ENCODE results near the gene IRF1.
"Not testable (repeated sequence)": the region's sequence is repeated elsewhere in the genome, so short reads cannot be mapped to it uniquely, and the experiment has no call there.

IRF1 gene

GRCh38 chr5:132459031-132459982 lies 31.3 kb downstream of the IRF1 start:
- DNase-seq: no peak

GRCh38 chr5:132458651-132459030 lies 31.9 kb downstream of the IRF1 start:
- no peak for DNase-seq

DNA sequence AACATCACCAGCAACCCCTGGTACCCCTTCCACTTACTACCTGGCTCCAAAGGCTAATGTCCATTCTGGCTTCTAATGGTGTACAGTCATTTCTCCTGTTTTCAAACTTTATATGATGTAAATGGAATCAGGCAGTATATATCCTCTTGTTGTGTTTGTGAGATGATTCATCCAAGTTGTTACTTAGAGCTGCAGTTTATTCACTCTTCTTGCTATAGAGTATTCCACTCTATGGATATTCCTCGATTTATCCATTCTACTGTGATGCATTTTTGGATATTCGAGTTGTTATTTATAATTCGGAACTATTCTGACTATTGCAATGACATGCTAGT lies 32.4 kb downstream of the IRF1 start:
- no peak for DNase-seq

- DNase-seq: no peak
Measured at GRCh38 chr5:132457371-132458225, 33.0 kb downstream of the IRF1 start.

DNA sequence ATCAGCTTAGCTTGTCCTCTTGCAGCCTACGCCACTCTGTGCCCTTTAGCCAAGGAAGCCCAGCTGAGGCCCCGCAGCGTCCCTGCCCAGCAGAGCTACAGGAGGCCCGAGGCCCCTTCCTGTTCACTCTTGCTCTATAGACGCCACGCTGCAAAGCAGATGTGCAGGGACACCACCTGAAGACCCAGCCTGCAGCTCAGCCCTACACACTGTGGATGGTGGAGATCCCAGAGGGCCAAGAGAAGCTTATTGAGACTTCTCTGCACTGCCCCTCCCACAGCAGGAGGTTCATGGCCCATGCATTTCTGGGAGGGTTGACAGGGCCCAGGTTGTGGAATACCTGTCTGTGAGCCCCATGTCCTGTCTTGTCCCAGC lies 33.6 kb downstream of the IRF1 start:
- DNase-seq: no peak

DNA sequence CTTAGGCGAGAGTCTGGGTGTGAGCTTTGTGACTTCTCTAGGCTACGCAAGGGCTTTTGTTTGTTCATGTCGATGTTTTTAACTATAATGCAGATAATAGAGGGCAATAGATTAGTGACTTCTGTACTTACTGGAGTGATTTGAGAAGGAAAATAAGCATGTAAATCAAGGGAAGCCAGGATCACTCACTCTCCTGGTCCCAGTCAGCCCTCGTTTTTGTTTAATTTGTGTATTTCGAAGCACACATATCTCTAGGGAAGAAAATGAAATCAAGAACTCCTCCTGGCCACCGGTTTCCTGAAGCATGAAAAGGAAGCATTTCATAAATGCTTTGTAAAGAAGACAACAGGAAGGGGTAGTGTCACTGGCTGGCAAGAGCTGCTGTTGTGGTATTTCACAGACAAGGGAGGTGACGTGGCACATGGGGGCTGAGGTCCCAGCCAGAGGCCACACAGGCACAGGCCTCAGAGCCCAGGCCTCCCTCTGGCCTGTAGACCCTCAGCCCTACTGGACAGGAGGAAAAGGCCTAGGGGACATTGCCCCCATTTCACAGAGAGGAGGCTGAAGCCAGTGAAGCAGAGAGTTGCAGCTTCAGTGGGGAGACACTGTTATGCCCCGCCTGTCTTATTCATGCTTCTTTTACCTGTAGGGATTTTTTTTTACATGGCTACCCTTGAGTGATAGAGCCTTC lies 34.1 kb downstream of the IRF1 start:
- DNase-seq: peak; percentile 15

DNA sequence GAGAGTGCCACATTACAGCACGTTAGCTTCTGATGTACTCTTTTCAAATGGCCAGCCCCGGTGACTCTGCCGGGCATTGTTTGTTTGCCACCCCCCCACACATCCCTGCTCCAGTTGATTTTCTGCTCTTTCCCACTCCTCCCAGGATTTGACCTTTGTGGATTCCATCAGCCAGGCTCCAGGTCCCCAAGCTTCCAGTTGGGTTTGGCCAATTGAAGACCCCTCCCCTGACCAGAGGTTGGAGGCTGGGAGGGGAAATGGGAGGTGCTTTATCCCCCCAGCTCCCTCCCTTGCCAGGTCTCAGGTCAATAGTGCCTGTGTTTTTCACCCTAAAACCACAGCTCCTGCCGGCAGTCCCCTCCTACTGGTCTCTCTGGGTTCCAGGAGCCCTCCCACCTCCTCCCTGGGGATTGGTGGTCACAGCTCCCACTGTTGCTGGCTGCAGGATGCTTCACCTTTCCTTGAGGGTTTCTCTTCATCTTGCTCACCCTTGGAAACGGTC lies 34.9 kb downstream of the IRF1 start:
- no peak for DNase-seq

DNA sequence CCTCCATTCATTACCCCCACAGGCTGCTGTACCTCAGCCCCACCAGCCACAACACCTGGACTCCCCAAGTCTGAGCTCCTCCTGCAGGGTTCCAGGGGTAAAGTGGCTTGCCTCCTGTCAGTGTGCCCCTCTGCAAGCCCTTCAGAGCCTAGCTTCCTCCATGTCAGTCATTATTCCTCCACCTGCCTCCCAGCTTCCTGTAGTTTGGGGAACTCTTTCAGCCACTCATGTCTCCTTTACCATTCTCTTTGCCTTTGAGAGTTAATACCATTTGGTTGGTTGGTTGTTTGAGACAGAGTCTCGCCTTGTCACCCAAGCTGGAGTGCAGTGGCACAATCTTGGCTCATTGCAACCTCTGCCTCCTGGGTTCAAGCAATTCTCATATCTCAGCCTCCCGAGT lies 36.2 kb downstream of the IRF1 start:
- no peak for DNase-seq

DNA sequence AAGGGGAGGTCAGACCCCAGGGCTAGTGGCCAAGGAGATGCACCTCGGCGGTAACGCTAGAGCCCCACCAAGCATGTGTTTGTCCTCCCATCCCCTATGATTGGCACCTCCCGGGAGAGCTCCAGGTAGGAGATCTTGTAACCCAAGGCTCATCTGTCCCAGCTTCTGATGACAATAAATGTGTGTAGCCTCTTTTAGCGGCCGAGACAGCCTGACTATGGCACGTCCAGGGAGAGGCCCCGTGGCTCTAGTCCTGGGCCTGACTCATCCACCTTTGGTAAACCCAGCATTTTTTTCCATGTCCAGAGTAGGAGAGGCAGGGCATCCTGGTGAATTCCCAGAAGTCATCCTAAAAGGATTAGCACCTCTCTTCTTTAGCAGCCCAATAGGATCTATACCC lies 39.2 kb downstream of the IRF1 start:
- DNase-seq: no peak

DNA sequence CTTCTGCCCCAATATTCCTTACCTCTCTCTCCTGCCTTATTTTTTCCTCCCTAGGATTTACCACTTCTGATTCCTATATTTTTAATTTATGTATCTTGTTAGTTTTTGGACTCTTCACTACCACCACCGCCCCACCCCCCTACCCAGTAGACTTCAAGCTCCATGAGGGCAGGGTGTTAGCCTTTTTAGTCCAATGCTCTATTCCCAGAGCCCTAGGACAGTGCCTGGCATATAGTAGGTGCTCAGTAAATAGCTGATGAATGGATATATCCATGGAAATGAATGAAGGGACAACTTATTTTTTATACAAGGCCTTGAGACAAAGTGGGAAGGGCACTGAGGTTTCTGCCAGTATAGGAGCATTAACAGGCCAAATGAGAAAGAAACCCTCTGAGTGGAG lies 41.5 kb downstream of the IRF1 start:
- DNase-seq: no peak

GRCh38 chr5:132447196-132447595 lies 43.4 kb downstream of the IRF1 start:
- DNase-seq: no peak

DNA sequence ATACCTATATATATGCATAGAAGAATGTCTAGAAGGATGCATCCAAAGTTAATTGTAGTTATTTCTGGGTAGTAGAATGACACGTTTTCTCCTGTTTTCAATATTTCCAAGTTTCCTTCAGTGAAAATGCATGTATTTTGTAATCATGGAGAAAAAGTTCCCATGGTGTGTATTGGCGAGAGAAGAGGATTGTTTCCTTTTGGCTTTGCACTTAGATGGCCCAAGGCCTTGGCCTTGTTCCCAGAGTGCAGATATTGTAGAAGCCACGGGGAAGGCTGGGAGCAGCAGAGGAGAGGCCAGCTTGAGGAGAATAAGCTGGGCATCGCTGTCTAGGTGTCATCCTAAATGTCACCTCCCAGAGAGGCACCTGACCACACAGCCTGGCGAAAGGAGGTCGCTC lies 44.0 kb downstream of the IRF1 start:
- no peak for DNase-seq

- DNase-seq: no peak
Measured at GRCh38 chr5:132445930-132446329, 44.6 kb downstream of the IRF1 start.

DNA sequence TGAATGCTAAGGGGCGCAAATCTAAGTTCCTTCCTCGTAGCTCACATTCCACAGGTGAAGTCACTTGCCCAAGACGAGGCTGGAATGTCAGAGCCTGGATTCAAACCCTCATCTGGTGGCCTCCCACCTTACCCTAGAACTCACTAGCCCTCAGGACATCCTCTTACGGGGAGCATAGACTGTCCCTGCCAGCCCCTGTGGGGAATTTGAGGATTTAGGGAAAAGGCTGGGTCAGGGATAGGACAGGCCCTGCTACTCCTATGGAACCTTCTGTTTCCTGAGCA lies 45.0 kb downstream of the IRF1 start:
- no peak for DNase-seq

DNA sequence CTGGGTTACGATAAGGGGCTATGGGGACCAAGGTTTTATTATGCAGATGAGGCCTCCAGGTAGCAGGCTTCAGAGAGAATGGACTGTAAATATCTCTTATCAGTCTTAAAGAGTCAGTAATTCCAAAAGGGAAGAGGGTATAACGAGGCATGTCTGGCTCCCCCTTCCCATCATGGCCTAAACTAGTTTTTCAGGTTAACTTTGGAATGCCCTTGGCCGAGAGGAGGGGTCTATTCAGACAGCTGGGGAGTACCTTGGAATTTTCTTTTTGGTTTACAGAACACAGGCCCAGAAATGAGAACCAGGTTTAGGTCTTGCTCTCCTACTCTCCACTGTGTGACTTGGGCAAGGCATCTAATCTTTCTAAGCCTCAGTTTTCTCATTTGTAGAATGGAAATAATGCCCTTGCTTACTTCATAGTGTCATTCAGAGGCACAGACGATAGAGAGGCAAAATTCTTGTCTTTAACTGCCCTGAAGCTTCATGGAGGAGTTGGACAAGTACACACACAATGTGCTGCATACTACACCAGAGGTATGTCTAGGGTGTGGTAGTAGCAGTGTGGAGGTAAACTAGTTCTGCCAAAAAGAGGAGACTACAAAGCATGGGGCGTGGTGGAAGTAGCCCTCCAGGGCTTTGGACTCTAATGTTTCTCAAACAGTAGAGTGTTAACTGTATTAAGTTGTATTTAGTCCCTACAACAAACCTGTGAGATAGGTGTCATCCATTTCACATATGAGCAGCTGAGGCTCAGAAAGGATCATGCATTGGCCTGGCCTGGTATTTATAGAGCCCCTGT lies 45.5 kb downstream of the IRF1 start:
- no peak for DNase-seq

GRCh38 chr5:132444061-132444460 lies 46.5 kb downstream of the IRF1 start:
- DNase-seq: no peak

- no peak for DNase-seq
Measured at GRCh38 chr5:132439521-132440089, 51.0 kb downstream of the IRF1 start.

- DNase-seq: no peak
Measured at GRCh38 chr5:132438917-132439316, 51.7 kb downstream of the IRF1 start.

- not testable (repeated sequence) for DNase-seq
Measured at GRCh38 chr5:132438267-132438645, 52.3 kb downstream of the IRF1 start.

DNA sequence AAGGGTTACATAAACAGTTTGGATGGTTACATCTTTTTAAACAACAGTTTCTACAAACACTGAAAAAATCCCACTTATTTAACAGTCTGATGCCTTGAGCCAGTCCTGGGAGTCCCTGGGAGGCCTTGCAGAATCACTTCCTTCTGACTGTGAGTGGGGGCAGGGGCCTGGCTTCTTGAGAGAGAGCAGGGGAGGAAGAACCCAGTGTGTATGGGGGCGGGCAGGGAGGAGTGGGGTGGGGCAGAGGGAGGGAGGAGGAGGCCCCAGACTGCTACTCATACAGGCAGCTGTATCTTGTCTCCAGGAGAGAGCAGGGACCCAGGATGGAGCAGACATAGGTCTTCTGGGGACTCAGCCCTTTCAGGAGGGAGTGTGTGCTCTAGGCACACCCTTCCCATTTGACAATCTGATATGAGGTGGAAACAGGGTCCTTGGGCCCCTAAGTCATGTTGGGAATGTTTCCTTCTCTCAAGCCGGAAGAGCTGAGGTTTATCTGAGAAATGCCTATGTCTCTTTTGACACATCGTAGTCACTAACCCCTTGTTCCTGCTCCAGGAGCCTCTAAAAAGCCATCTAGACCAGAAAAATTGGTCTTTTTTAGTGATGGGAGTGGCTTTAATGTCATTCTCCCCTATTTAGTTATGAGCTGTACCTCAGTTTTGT lies 52.8 kb downstream of the IRF1 start:
- no peak for DNase-seq

GRCh38 chr5:132436936-132437335 lies 53.6 kb downstream of the IRF1 start:
- no peak for DNase-seq

DNA sequence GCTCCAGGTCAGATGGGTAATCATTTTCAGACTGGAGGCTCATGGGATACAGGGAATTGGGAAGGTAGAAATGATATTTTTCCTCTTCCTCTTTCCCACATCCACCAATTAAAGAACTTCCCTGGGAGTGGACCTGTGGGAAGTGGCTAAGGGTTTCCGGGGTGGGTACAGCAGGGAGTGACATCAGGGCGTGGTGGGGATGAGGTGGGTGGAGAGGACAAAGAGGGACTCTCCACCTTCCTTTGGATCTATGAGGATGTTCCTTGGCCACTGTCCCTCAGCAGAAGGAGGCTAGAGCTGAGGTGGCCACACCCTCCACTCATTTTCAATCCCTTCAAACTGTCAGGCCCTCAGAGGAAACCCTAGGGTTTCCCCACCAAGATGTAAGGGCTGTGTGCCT lies 54.7 kb downstream of the IRF1 start:
- DNase-seq: no peak
